ENCODE data around the gene ARHGEF6. TPM values are rescaled to one million over a fixed set of nuclear protein-coding genes. Genes with fewer than 3 reads are reported as not detected.

Gene ARHGEF6
- polyA plus RNA-seq, 1 experiment, result 3.0 TPM

DNA sequence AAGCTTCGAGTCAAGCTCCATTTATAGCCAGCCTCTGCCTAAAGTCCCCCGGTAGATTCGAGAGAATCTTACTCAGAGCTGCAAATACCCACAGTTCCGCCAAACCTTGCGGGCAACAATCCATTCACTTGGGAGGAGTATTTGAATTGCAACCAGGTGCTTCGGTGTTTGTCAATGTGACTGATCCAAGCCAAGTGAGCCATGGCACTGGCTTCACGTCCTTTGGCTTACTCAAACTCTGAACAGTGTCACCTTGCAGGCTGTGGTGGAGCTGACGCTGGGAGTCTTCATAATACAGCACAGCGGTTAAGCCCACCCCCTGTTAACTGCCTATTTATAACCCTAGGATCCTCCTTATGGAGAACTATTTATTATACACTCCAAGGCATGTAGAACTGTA, 121.6 kb downstream of the ARHGEF6 start:
- TF ChIP-seq, protein P1, sequence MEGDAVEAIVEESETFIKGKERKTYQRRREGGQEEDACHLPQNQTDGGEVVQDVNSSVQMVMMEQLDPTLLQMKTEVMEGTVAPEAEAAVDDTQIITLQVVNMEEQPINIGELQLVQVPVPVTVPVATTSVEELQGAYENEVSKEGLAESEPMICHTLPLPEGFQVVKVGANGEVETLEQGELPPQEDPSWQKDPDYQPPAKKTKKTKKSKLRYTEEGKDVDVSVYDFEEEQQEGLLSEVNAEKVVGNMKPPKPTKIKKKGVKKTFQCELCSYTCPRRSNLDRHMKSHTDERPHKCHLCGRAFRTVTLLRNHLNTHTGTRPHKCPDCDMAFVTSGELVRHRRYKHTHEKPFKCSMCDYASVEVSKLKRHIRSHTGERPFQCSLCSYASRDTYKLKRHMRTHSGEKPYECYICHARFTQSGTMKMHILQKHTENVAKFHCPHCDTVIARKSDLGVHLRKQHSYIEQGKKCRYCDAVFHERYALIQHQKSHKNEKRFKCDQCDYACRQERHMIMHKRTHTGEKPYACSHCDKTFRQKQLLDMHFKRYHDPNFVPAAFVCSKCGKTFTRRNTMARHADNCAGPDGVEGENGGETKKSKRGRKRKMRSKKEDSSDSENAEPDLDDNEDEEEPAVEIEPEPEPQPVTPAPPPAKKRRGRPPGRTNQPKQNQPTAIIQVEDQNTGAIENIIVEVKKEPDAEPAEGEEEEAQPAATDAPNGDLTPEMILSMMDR (IDR thresholded peaks at IDR 0.05; ENCODE audit: insufficient read depth, low read depth, low read length), result no peak
- ChIA-PET CTCF (no interaction called here), POLR2A (no interaction called here)
- Histone ChIP-seq H3K27me3 (ENCODE audit: control insufficient read depth, insufficient read depth, low read length) (no peaks in the 10 kb centered on the region), H3K36me3 (ENCODE audit: control insufficient read depth, insufficient read depth, low read length) (no peaks in the 10 kb centered on the region), H3K4me3 (ENCODE audit: low read depth, low read length) (no peak overlapping the region)
- DNase-seq (ENCODE audit: low read depth), result no peak

DNA sequence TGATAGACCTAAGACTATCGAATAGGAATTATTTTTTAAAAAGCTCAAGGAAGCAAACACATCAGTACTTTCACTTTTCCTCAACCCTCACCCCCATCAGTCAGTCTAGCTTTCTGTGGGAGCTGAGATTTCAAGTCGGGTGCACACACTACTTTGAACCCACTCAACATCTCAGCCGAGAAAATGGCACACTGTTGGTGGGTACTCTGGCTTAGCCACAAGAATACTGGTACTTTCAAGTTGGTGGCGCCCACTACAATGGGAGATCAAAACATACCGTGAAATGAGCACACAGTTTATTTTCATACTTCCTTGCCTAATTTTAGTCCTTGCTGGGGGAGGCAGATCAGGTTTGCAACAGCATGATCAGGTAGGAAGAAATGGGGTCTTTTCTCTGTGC, 122.6 kb downstream of the ARHGEF6 start:
- DNase-seq (ENCODE audit: low read depth), result no peak
- no peak overlapping the region for H3K4me3 ChIP-seq (ENCODE audit: low read depth, low read length)
- ChIA-PET POLR2A (no interaction called here), CTCF (no interaction called here)
- TF ChIP-seq, protein P1 (IDR thresholded peaks at IDR 0.05; ENCODE audit: insufficient read depth, low read depth, low read length), result no peak
- no peaks in the 10 kb centered on the region for H3K27me3 ChIP-seq (ENCODE audit: control insufficient read depth, insufficient read depth, low read length)
- H3K36me3 ChIP-seq (ENCODE audit: control insufficient read depth, insufficient read depth, low read length), result no peaks in the 10 kb centered on the region

DNA sequence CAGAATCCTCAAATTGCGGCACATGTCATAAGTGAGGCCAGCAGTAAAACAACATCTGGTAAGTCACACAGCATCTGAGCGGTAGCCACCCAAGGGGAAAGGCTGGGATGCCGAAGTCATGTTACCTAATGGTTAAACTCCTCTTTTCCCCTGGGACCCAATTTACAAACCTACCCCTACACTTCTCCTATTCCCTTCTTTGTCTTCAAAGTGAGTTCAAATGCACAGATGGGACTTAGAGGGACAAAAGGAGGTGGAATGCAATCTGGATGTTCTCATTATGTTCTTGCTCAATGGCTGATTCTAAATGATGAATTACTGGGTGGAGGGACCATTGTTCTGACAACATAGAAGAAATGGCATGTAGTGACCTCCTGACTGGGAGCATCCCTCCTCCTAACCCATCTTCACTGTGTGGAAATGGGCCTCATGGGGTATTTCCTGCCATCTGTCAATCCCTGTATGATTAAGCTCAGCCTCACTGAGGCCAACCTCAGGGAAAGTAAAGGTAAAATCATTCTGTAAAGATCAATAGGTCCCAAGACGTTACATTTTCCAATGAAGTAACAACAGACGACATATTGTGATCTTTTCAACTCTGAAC, 124.3 kb downstream of the ARHGEF6 start:
- H3K36me3 ChIP-seq (ENCODE audit: control insufficient read depth, insufficient read depth, low read length), result no peaks in the 10 kb centered on the region
- POLR2A ChIA-PET, result no interaction called here

DNA sequence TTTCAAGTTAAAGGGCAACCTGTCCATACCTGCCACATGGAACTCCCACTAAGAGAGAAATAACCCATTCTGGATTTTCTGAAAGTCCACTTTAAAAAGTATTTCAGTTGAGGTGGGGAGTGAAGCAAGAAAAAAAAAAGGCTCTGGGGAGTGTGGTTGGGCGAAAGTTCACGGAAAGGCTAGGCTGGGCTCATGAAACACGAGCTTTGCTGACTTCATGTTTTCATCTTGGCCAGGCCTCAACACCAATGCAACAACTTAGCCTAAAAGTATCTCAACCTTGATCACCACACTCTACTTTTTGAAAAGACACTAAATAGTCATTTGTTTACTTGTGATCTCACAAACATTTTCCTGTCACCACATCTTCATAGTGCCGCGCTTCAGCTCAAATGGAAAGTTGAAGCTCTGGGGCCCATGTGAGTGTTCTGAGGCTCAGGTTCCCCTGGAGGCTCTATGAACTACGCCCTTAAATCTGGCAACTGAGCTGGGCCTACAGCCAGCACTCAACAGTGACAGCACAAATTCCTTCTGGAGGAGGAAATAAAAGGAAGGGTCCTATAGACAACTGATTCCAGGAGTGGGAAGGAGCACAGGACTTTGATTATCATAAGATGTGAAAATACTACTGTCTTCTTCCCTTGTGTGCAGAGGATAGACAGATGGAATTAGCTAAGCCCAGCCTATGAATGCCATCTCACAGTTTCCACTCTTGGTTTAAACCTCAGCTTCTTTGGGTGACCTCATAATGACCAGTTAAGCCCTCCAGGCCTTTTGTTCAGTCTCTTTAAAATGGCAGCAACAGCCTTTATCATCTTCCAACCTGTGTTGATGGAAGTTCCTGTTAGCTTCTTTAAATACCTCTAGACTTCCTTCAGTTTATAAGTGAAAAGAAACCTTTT, 127.7 kb downstream of the ARHGEF6 start:
- POLR2A ChIA-PET, result no interaction called here
- DNase-seq (ENCODE audit: low read depth), result no peak
- TF ChIP-seq, protein P1 (IDR thresholded peaks at IDR 0.05; ENCODE audit: insufficient read depth, low read depth, low read length), result no peak
- no peaks in the 10 kb centered on the region for H3K27me3 ChIP-seq (ENCODE audit: control insufficient read depth, insufficient read depth, low read length)
- H3K4me3 ChIP-seq (ENCODE audit: low read depth, low read length), result no peak overlapping the region
- H3K36me3 ChIP-seq (ENCODE audit: control insufficient read depth, insufficient read depth, low read length), result no peaks in the 10 kb centered on the region
- CTCF ChIA-PET, result no interaction called here

More for the DNA sequence above, 124.3 kb downstream of the ARHGEF6 start:
- DNase-seq (ENCODE audit: low read depth), result no peak
- TF ChIP-seq, protein P1 (IDR thresholded peaks at IDR 0.05; ENCODE audit: insufficient read depth, low read depth, low read length), result no peak
- CTCF ChIA-PET, result no interaction called here
- Histone ChIP-seq H3K4me3 (ENCODE audit: low read depth, low read length) (no peak overlapping the region), H3K27me3 (ENCODE audit: control insufficient read depth, insufficient read depth, low read length) (no peaks in the 10 kb centered on the region)

DNA sequence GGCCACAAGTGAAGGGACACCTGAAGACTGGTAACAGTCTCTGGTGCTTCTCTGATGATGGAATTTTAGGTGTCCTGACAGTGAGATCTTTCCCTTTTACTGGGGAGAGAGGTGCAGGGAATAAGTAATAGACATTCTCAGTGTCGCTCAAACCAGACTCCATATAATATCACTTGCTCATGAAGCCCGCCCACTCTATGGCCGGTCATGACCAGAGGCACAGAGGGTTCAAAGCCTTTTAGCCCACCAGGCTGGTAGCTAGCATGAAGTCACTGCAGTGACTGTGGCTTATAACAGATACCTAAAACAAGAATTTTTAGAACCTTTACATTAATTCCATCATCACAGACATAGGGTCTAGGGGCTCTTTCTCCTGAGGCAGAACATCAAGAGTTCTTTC, 129.9 kb downstream of the ARHGEF6 start:
- CTCF ChIA-PET, result no interaction called here
- TF ChIP-seq, protein P1 (IDR thresholded peaks at IDR 0.05; ENCODE audit: insufficient read depth, low read depth, low read length), result no peak
- no peaks in the 10 kb centered on the region for H3K27me3 ChIP-seq (ENCODE audit: control insufficient read depth, insufficient read depth, low read length)
- POLR2A ChIA-PET, result no interaction called here
- H3K4me3 ChIP-seq (ENCODE audit: low read depth, low read length), result no peak overlapping the region
- DNase-seq (ENCODE audit: low read depth), result no peak
- H3K36me3 ChIP-seq (ENCODE audit: control insufficient read depth, insufficient read depth, low read length), result no peaks in the 10 kb centered on the region

All from BJ (cell line).